ENCODE data around the gene UGT1A7. TPM values are rescaled to one million over a fixed set of nuclear protein-coding genes. Genes with fewer than 3 reads are reported as not detected.

Gene UGT1A7
- total RNA-seq, 3 donors from 2014 or later (not counting 1 experiment from before 2014, with no cell fraction given) = not detected

DNA sequence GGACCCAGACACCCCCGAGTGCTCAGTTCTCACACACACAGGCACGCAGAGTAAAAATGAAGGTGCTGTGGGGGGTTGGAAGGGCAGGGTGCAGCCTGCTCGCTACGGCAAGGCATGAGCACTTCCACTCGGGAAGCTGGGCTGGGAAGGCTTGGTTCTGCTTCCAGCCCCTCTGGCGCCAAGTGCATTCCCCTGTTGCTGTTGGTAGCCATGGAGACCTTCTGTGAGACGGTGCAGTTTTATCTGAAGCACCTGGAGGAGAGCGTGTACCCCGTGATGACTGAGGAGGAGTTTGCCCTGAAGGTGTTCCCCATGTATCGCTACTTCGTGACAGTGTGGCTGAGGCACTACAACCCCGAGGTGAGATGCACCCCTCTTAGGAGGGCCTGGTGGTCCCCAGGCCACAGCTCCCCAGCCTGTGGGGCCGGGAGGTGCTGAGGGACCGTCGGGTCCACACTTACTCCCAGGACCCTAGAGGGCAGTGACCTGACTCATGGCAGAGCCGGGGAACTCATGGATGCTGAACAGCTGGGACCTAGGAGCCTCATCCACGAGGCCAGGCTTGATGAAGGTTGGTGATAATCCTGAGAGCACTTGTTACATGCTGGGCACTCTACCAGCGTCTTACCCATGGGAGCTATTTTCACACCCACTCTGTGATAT lies 111.9 kb downstream of the UGT1A7 start:
- Mint-ChIP-seq H3K4me3 (no peak overlapping the region), H3K36me3 (no peaks in the 10 kb centered on the region), H3K27ac (no peak overlapping the region), H3K9me3 (no peaks in the 10 kb centered on the region), H3K4me1 (no peaks in the 10 kb centered on the region), H3K27me3 (ENCODE audit: low read depth in 2 of 2) (no peaks in the 10 kb centered on the region)
- no peak overlapping the region for H3K4me3 ChIP-seq (ENCODE audit: low read length)
- H3K36me3 ChIP-seq (ENCODE audit: control insufficient read depth, insufficient read depth, low read length) = no peaks in the 10 kb centered on the region
- no peaks in the 10 kb centered on the region for H3K27me3 ChIP-seq (ENCODE audit: control insufficient read depth, insufficient read depth, low read length)
- H3K4me1 ChIP-seq (ENCODE audit: control insufficient read depth, insufficient read depth, low read length) = no peaks in the 10 kb centered on the region
- intact Hi-C loops (cut with micrococcal nuclease) = no loop called here
- TF ChIP-seq, protein P1, sequence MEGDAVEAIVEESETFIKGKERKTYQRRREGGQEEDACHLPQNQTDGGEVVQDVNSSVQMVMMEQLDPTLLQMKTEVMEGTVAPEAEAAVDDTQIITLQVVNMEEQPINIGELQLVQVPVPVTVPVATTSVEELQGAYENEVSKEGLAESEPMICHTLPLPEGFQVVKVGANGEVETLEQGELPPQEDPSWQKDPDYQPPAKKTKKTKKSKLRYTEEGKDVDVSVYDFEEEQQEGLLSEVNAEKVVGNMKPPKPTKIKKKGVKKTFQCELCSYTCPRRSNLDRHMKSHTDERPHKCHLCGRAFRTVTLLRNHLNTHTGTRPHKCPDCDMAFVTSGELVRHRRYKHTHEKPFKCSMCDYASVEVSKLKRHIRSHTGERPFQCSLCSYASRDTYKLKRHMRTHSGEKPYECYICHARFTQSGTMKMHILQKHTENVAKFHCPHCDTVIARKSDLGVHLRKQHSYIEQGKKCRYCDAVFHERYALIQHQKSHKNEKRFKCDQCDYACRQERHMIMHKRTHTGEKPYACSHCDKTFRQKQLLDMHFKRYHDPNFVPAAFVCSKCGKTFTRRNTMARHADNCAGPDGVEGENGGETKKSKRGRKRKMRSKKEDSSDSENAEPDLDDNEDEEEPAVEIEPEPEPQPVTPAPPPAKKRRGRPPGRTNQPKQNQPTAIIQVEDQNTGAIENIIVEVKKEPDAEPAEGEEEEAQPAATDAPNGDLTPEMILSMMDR (IDR thresholded peaks at IDR 0.05) = no peak
- no peak for ATAC-seq
- H3K27ac ChIP-seq (ENCODE audit: low read length) = no peak overlapping the region
- WGBS (ENCODE audit: insufficient coverage) = 86% methylated on average over 18 of the region's 18 CpGs
- no peaks in the 10 kb centered on the region for H3K9me3 ChIP-seq (ENCODE audit: control insufficient read depth, insufficient read depth, low read length)
- no peak for DNase-seq

DNA sequence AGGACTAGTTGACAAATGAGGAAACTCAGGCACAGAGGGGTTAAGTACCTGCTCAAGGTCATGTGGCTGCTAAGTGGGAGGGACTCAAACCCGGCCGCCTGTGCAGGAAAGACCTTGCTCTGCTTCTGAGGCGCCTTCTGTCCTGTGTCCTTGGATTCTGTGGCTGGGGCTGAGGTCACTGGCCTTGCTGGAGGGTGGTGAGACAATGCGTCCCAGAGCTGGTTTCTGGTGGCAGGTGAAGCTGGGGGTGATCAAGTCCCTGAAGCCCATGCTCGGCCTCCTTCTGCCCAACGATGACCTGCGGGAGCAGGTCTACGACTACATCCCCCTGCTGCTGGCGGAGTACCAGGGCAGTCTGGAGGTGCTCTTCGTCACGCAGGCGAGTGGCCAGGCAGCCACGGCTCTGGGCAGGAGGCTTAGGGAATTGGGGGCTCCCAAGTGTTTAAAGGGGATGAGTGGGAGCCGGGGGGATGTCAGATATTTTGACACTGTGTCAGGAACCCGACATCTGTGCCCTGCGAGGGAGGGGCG lies 112.5 kb downstream of the UGT1A7 start:
- Mint-ChIP-seq H3K27me3 (ENCODE audit: low read depth in 2 of 2) (peaks cover 0 to 2% of the 10 kb centered on the region in 2 donors), H3K9me3 (no peaks in the 10 kb centered on the region), H3K27ac (no peak overlapping the region), H3K4me3 (no peak overlapping the region), H3K4me1 (no peaks in the 10 kb centered on the region), H3K36me3 (no peaks in the 10 kb centered on the region)
- 83% methylated on average over 17 of the region's 17 CpGs for WGBS (ENCODE audit: insufficient coverage)
- Histone ChIP-seq H3K27me3 (ENCODE audit: control insufficient read depth, insufficient read depth, low read length) (no peaks in the 10 kb centered on the region), H3K9me3 (ENCODE audit: control insufficient read depth, insufficient read depth, low read length) (no peaks in the 10 kb centered on the region), H3K4me1 (ENCODE audit: control insufficient read depth, insufficient read depth, low read length) (no peaks in the 10 kb centered on the region), H3K27ac (ENCODE audit: low read length) (no peak overlapping the region), H3K36me3 (ENCODE audit: control insufficient read depth, insufficient read depth, low read length) (no peaks in the 10 kb centered on the region), H3K4me3 (ENCODE audit: low read length) (no peak overlapping the region)
- no peak for ATAC-seq
- intact Hi-C loops (cut with micrococcal nuclease) = no loop called here
- no peak for DNase-seq
- TF ChIP-seq, protein P1 (IDR thresholded peaks at IDR 0.05) = no peak

DNA sequence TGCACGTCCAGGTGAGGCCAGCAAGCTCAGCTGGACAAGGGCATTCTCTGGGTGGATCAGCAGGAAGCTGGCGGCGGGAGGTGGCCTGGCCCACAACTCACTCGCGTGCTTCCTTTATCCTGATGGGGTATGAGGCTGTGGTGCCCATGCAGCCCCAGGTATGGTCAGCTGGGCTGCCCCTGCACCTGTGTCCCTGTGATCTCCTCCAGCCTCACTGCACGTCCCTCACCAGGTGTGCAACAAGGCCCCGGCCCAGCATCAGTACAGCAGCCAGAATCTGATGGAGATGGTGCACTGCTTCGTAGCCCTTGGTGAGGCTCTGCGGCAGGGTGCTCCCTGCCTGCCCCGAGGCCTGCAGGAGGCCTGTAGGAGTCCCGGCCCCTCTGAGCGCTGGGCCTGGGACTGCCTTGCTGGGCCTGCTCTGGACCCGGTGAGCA lies 114.1 kb downstream of the UGT1A7 start:
- TF ChIP-seq, protein P1 (IDR thresholded peaks at IDR 0.05) = no peak
- Histone ChIP-seq H3K4me1 (ENCODE audit: control insufficient read depth, insufficient read depth, low read length) (no peaks in the 10 kb centered on the region), H3K27ac (ENCODE audit: low read length) (no peak overlapping the region), H3K27me3 (ENCODE audit: control insufficient read depth, insufficient read depth, low read length) (no peaks in the 10 kb centered on the region), H3K36me3 (ENCODE audit: control insufficient read depth, insufficient read depth, low read length) (no peaks in the 10 kb centered on the region), H3K4me3 (ENCODE audit: low read length) (no peak overlapping the region), H3K9me3 (ENCODE audit: control insufficient read depth, insufficient read depth, low read length) (no peaks in the 10 kb centered on the region)
- ATAC-seq (no peak), DNase-seq (no peak)
- Mint-ChIP-seq H3K36me3 (no peaks in the 10 kb centered on the region), H3K4me1 (no peaks in the 10 kb centered on the region), H3K27me3 (ENCODE audit: low read depth in 2 of 2) (peaks cover 0 to 3% of the 10 kb centered on the region in 2 donors), H3K4me3 (no peak overlapping the region), H3K27ac (no peak overlapping the region), H3K9me3 (no peaks in the 10 kb centered on the region)
- 91% methylated on average over 13 of the region's 13 CpGs for WGBS (ENCODE audit: insufficient coverage)
- intact Hi-C loops (cut with micrococcal nuclease) = no loop called here

DNA sequence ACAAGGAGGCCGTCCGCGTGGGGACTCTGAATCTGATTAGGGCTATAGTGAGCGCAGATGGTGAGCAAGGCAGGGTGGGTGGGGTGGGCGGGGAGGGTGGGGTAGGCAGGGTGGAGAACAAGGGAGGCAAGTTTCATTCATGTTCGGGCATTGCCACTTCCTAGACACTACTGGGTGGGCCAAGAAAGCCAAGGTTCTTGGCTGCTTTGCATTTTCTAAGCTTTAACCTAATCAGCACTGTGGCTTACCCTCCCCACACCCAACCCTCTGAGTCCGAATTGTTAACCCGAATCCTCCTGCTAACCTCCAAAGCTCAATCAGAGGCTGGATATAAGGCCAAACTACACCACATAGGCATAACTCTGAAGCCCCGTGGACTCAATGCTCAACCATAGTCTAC lies 114.6 kb downstream of the UGT1A7 start:
- H3K27ac ChIP-seq (ENCODE audit: low read length) = no peak overlapping the region
- DNase-seq = no peak
- Mint-ChIP-seq H3K9me3 (no peaks in the 10 kb centered on the region), H3K27me3 (ENCODE audit: low read depth in 2 of 2) (peaks cover 0 to 3% of the 10 kb centered on the region in 2 donors), H3K27ac (no peak overlapping the region), H3K4me1 (no peaks in the 10 kb centered on the region), H3K4me3 (no peak overlapping the region), H3K36me3 (no peaks in the 10 kb centered on the region)
- H3K9me3 ChIP-seq (ENCODE audit: control insufficient read depth, insufficient read depth, low read length) = no peaks in the 10 kb centered on the region
- H3K36me3 ChIP-seq (ENCODE audit: control insufficient read depth, insufficient read depth, low read length) = no peaks in the 10 kb centered on the region
- WGBS (ENCODE audit: insufficient coverage) = 95% methylated on average over 8 of the region's 9 CpGs
- TF ChIP-seq, protein P1 (IDR thresholded peaks at IDR 0.05) = no peak
- intact Hi-C loops (cut with micrococcal nuclease) = no loop called here
- no peaks in the 10 kb centered on the region for H3K4me1 ChIP-seq (ENCODE audit: control insufficient read depth, insufficient read depth, low read length)
- H3K27me3 ChIP-seq (ENCODE audit: control insufficient read depth, insufficient read depth, low read length) = no peaks in the 10 kb centered on the region
- H3K4me3 ChIP-seq (ENCODE audit: low read length) = no peak overlapping the region
- ATAC-seq = no peak
